HG03565 (cell line): Measurements from ENCODE around the gene NKX3-2.
"Not testable (repeated sequence)": the region's sequence is repeated elsewhere in the genome, so short reads cannot be mapped to it uniquely, and the experiment has no call there.

Experiments
- ATAC-seq: cut with Tn5 transposase; IDR thresholded peaks from one replicate; pipeline ENCODE4 v1.9.1; 2021; ENCODE audit warnings: mild to moderate bottlenecking, moderate library complexity; ENCODE audit not compliant: unreplicated experiment

Gene NKX3-2

GRCh38 chr4:13543839-13544605 lies at the start of gene NKX3-2:
Gene NKX3-2, minus strand, starts transcription at chr4:13544508. Its CDS starts 94 bp downstream, at chr4:13544414.
- no peak for ATAC-seq

- no peak for ATAC-seq
These were observed 47.9 kb upstream of the NKX3-2 start for GRCh38 chr4:13592220-13592619.

GRCh38 chr4:13590766-13591165 lies 46.5 kb upstream of the NKX3-2 start:
- ATAC-seq = no peak

- no peak for ATAC-seq
These were observed 44.6 kb upstream of the NKX3-2 start for GRCh38 chr4:13588954-13589353.

- ATAC-seq = no peak
These were observed 40.2 kb upstream of the NKX3-2 start for GRCh38 chr4:13584481-13584880.

- ATAC-seq = no peak
These were observed 35.7 kb upstream of the NKX3-2 start for GRCh38 chr4:13580036-13580435.

- no peak for ATAC-seq
These were observed 33.4 kb upstream of the NKX3-2 start for GRCh38 chr4:13577660-13578059.

GRCh38 chr4:13570916-13571315 lies 26.6 kb upstream of the NKX3-2 start:
- ATAC-seq = no peak

GRCh38 chr4:13567125-13567524 lies 22.8 kb upstream of the NKX3-2 start:
- ATAC-seq = no peak

GRCh38 chr4:13562876-13563275 lies 18.6 kb upstream of the NKX3-2 start:
- no peak for ATAC-seq

- ATAC-seq = no peak
These were observed 17.4 kb upstream of the NKX3-2 start for GRCh38 chr4:13561673-13562072.

GRCh38 chr4:13560111-13560510 lies 15.8 kb upstream of the NKX3-2 start:
- ATAC-seq = not testable (repeated sequence)

GRCh38 chr4:13559413-13559812 lies 15.1 kb upstream of the NKX3-2 start:
- no peak for ATAC-seq

GRCh38 chr4:13558881-13559280 lies 14.6 kb upstream of the NKX3-2 start:
- ATAC-seq = no peak

GRCh38 chr4:13555325-13555724 lies 11.0 kb upstream of the NKX3-2 start:
- ATAC-seq = no peak

- ATAC-seq = no peak
These were observed 8.8 kb upstream of the NKX3-2 start for GRCh38 chr4:13553081-13553480.

- ATAC-seq = peak; percentile 78
These were observed 4.8 kb upstream of the NKX3-2 start for GRCh38 chr4:13548984-13549546.

- ATAC-seq = no peak
These were observed 4.0 kb upstream of the NKX3-2 start for GRCh38 chr4:13548059-13548983.

- no peak for ATAC-seq
These were observed 3.3 kb upstream of the NKX3-2 start for GRCh38 chr4:13547485-13548041.

- no peak for ATAC-seq
These were observed 2.7 kb upstream of the NKX3-2 start for GRCh38 chr4:13546941-13547484.
